Muscle layer of duodenum (tissue), 2 donors: ENCODE measurements around the gene CA12.
A peak's percentile ranks its signal among the peaks of the same experiment; 100 is the strongest.

ENCODE experiments used
- H3K27ac ChIP-seq: one replicate; pipeline ENCODE4 v1.7.0; 2013; ENCODE audit warnings: mild to moderate bottlenecking, low read length
- H3K27me3 ChIP-seq: one replicate; pipeline ENCODE4 v1.7.0; 2013; ENCODE audit warnings: low read depth, mild to moderate bottlenecking, control low read depth, low read length
- H3K36me3 ChIP-seq, 2 donors: one replicate each; pipeline ENCODE4 v1.7.0; 2013; ENCODE audit warnings: low read length in 2 of 2, control low read depth in 1 of 2, mild to moderate bottlenecking in 1 of 2; ENCODE audit not compliant: insufficient read depth in 2 of 2, control insufficient read depth in 1 of 2
- H3K4me1 ChIP-seq, 2 donors: one replicate each; pipeline ENCODE4 v1.7.0; 2013; ENCODE audit warnings: low read length in 2 of 2, mild to moderate bottlenecking in 2 of 2, control low read depth in 1 of 2, moderate library complexity in 1 of 2; ENCODE audit not compliant: insufficient read depth in 2 of 2, control insufficient read depth in 1 of 2
- H3K4me3 ChIP-seq, 2 donors: one replicate each; pipeline ENCODE4 v1.7.0; 2013; ENCODE audit warnings: low read length in 2 of 2, low read depth in 1 of 2, mild to moderate bottlenecking in 1 of 2
- H3K9me3 ChIP-seq, 2 donors: one replicate each; pipeline ENCODE4 v1.7.0; 2013; ENCODE audit warnings: low read length in 2 of 2, control low read depth in 1 of 2, mild to moderate bottlenecking in 1 of 2; ENCODE audit not compliant: control insufficient read depth in 1 of 2
- donor health status: healthy.

The CA12 gene

GRCh38 chr15:63294359-63294758 lies 87.3 kb downstream of the CA12 start:
- Histone ChIP-seq H3K27ac (no peak overlapping the region), H3K4me3 (no peak overlapping the region), H3K36me3 (peaks cover 10 to 25% of the 10 kb centered on the region in 2 donors), H3K4me1 (no peaks in the 10 kb centered on the region), H3K27me3 (no peaks in the 10 kb centered on the region), H3K9me3 (no peaks in the 10 kb centered on the region)

- no peaks in the 10 kb centered on the region for H3K27me3 ChIP-seq
- no peaks in the 10 kb centered on the region for H3K4me1 ChIP-seq
- H3K9me3 ChIP-seq, result no peaks in the 10 kb centered on the region
- H3K27ac ChIP-seq, result no peak overlapping the region
- H3K36me3 ChIP-seq, result peaks cover 4 to 23% of the 10 kb centered on the region in 2 donors
- no peak overlapping the region for H3K4me3 ChIP-seq
Observed at GRCh38 chr15:63292771-63293170, 88.9 kb downstream of the CA12 start.

- no peaks in the 10 kb centered on the region for H3K4me1 ChIP-seq
- H3K36me3 ChIP-seq, result peaks cover 3 to 28% of the 10 kb centered on the region in 2 donors
- no peaks in the 10 kb centered on the region for H3K27me3 ChIP-seq
- no peak overlapping the region for H3K27ac ChIP-seq
- H3K4me3 ChIP-seq, result no peak overlapping the region
- H3K9me3 ChIP-seq, result no peaks in the 10 kb centered on the region
Observed at GRCh38 chr15:63292241-63292640, 89.4 kb downstream of the CA12 start.

GRCh38 chr15:63291507-63291906 lies 90.1 kb downstream of the CA12 start:
- Histone ChIP-seq H3K9me3 (no peaks in the 10 kb centered on the region), H3K27ac (no peak overlapping the region), H3K27me3 (no peaks in the 10 kb centered on the region), H3K36me3 (peaks cover 6 to 30% of the 10 kb centered on the region in 2 donors), H3K4me1 (no peaks in the 10 kb centered on the region), H3K4me3 (no peak overlapping the region)

- Histone ChIP-seq H3K4me3 (no peak overlapping the region), H3K27me3 (no peaks in the 10 kb centered on the region), H3K9me3 (no peaks in the 10 kb centered on the region), H3K27ac (no peak overlapping the region), H3K4me1 (no peaks in the 10 kb centered on the region), H3K36me3 (peaks cover 6 to 40% of the 10 kb centered on the region in 2 donors)
Observed at GRCh38 chr15:63288778-63289378, 92.8 kb downstream of the CA12 start.

GRCh38 chr15:63288342-63288741 lies 93.3 kb downstream of the CA12 start:
- H3K36me3 ChIP-seq, result peaks cover 6 to 40% of the 10 kb centered on the region in 2 donors
- no peak overlapping the region for H3K4me3 ChIP-seq
- no peaks in the 10 kb centered on the region for H3K9me3 ChIP-seq
- no peaks in the 10 kb centered on the region for H3K4me1 ChIP-seq
- H3K27ac ChIP-seq, result no peak overlapping the region
- no peaks in the 10 kb centered on the region for H3K27me3 ChIP-seq

GRCh38 chr15:63287109-63287508 lies 94.5 kb downstream of the CA12 start:
- Histone ChIP-seq H3K4me1 (no peaks in the 10 kb centered on the region), H3K27ac (peak overlapping the region; percentile 1), H3K4me3 (no peak overlapping the region), H3K9me3 (no peaks in the 10 kb centered on the region), H3K36me3 (peaks cover 6 to 38% of the 10 kb centered on the region in 2 donors), H3K27me3 (no peaks in the 10 kb centered on the region)

- H3K27ac ChIP-seq, result no peak overlapping the region
- no peak overlapping the region for H3K4me3 ChIP-seq
- H3K36me3 ChIP-seq, result peaks cover 6 to 20% of the 10 kb centered on the region in 2 donors
- no peaks in the 10 kb centered on the region for H3K27me3 ChIP-seq
- no peaks in the 10 kb centered on the region for H3K4me1 ChIP-seq
- H3K9me3 ChIP-seq, result no peaks in the 10 kb centered on the region
Observed at GRCh38 chr15:63284335-63284734, 97.3 kb downstream of the CA12 start.

GRCh38 chr15:63283126-63283525 lies 98.5 kb downstream of the CA12 start:
- peaks cover 6 to 20% of the 10 kb centered on the region in 2 donors for H3K36me3 ChIP-seq
- no peak overlapping the region for H3K27ac ChIP-seq
- H3K9me3 ChIP-seq, result no peaks in the 10 kb centered on the region
- no peak overlapping the region for H3K4me3 ChIP-seq
- no peaks in the 10 kb centered on the region for H3K4me1 ChIP-seq
- no peaks in the 10 kb centered on the region for H3K27me3 ChIP-seq

GRCh38 chr15:63277893-63278456 lies 103.7 kb downstream of the CA12 start:
- H3K27ac ChIP-seq, result peak overlapping the region; percentile 67
- H3K4me3 ChIP-seq, result peak overlapping the region; percentile 78 to 91
- H3K36me3 ChIP-seq, result no peaks in the 10 kb centered on the region
- peaks cover 3 to 4% of the 10 kb centered on the region in 2 donors for H3K4me1 ChIP-seq
- no peaks in the 10 kb centered on the region for H3K27me3 ChIP-seq
- no peaks in the 10 kb centered on the region for H3K9me3 ChIP-seq

- Histone ChIP-seq H3K4me3 (peak within 1 kb of the TSS; percentile 78 to 91), H3K36me3 (no peaks in the 10 kb centered on the region), H3K27me3 (no peaks in the 10 kb centered on the region), H3K9me3 (no peaks in the 10 kb centered on the region), H3K27ac (peak within 1 kb of the TSS; percentile 83), H3K4me1 (peaks cover 3 to 4% of the 10 kb centered on the region in 2 donors)
Observed at GRCh38 chr15:63277038-63277892, 104.4 kb downstream of the CA12 start, which contains the start of gene APH1B. TSS of gene APH1B (plus strand) at chr15:63277605. CDS start at chr15:63277624, 19 bp downstream.
